Hepatocyte (in vitro differentiated cells): Measurements from ENCODE around the gene IRF8. TPM values are rescaled to one million over a fixed set of nuclear protein-coding genes. Genes with fewer than 3 reads are reported as not detected.

Experiments used
- DNase-seq: peaks from one replicate; pipeline ENCODE4 v3.0.0-alpha.2; 2016; ENCODE audit warnings: low spot score
- H2AFZ ChIP-seq: fragments of 200-600 bp; sonication (generic); 2 replicates; pipeline ENCODE4 v1.6.0; 2016; ENCODE audit warnings: antibody characterized with exemption, mild to moderate bottlenecking
- H3K27ac ChIP-seq: fragments of 200-600 bp; sonication (generic); 2 replicates; pipeline ENCODE4 v1.5.1; 2016; ENCODE audit warnings: mild to moderate bottlenecking
- H3K27me3 ChIP-seq: fragments of 200-600 bp; sonication (generic); 2 replicates; pipeline ENCODE4 v1.6.1; 2016
- H3K36me3 ChIP-seq: fragments of 200-600 bp; sonication (generic); replicated peaks from 2 replicates; pipeline ENCODE4 v1.5.1; 2016; ENCODE audit warnings: low read depth; ENCODE audit not compliant: insufficient read depth
- H3K4me1 ChIP-seq: fragments of 200-600 bp; sonication (generic); 2 replicates; pipeline ENCODE4 v1.5.1; 2016; ENCODE audit warnings: mild to moderate bottlenecking, moderate library complexity; ENCODE audit not compliant: insufficient read depth
- H3K4me2 ChIP-seq: fragments of 200-600 bp; sonication (generic); 2 replicates; pipeline ENCODE4 v1.6.0; 2016
- H3K4me3 ChIP-seq: fragments of 200-600 bp; sonication (generic); 2 replicates; pipeline ENCODE4 v1.5.1; 2016; ENCODE audit warnings: mild to moderate bottlenecking
- H3K79me2 ChIP-seq: fragments of 200-600 bp; sonication (generic); 2 replicates; pipeline ENCODE4 v1.6.0; 2017; ENCODE audit warnings: mild to moderate bottlenecking
- H3K9me2 ChIP-seq: fragments of 200-600 bp; sonication (generic); replicated peaks from 2 replicates; pipeline ENCODE4 v1.6.0; 2017; ENCODE audit warnings: mild to moderate bottlenecking; ENCODE audit not compliant: insufficient read depth
- H3K9me3 ChIP-seq: fragments of 200-600 bp; sonication (generic); 2 replicates; pipeline ENCODE4 v1.5.1; 2016; ENCODE audit warnings: low read depth, mild to moderate bottlenecking
- H4K20me1 ChIP-seq: fragments of 200-600 bp; sonication (generic); 2 replicates; pipeline ENCODE4 v1.6.0; 2016; ENCODE audit warnings: mild to moderate bottlenecking; ENCODE audit not compliant: insufficient read depth, poor library complexity, severe bottlenecking
- CTCF ChIP-seq: fragments of 200-600 bp; sonication (generic); IDR thresholded peaks from 2 replicates; pipeline ENCODE4 v1.5.1; 2016; ENCODE audit warnings: antibody characterized with exemption, mild to moderate bottlenecking; ENCODE audit not compliant: poor library complexity
- EZH2 ChIP-seq: fragments of 200-600 bp; sonication (generic); IDR thresholded peaks from 2 replicates; pipeline ENCODE4 v1.6.1; 2016; ENCODE audit warnings: antibody characterized with exemption, mild to moderate bottlenecking, borderline replicate concordance
- EZH2phosphoT487 ChIP-seq: fragments of 200-600 bp; sonication (generic); IDR thresholded peaks from one replicate; pipeline ENCODE4 v1.6.1; 2018; ENCODE audit warnings: antibody characterized with exemption, mild to moderate bottlenecking, low read depth, moderate library complexity; ENCODE audit not compliant: unreplicated experiment, severe bottlenecking
- WGBS: methylation state at CpG from one replicate; pipeline ENCODE4 v1.1.6; 2016; ENCODE audit warnings: low lambda C conversion rate; ENCODE audit errors: missing lambda C conversion rate; 5-methylcytosine and 5-hydroxymethylcytosine counted together
- polyA plus RNA-seq: library from polyadenylated mRNA; unstranded; fragments of >200 nt; fragmentation: Nextera tagmentation; extraction: Ambion mirVana; gene quantifications from 2 replicates; pipeline ENCODE4 v1.2.1, GENCODE V29; 2016
- total RNA-seq: library from RNA; depleted of rRNA; stranded (reverse); fragments of >200 nt; gene quantifications from 2 replicates; pipeline ENCODE4 v1.2.3, GENCODE V29; 2014

Gene IRF8
- total and polyA plus RNA-seq, 2 experiments from 2014 or later, result 6.9 to 8.4 TPM

- Histone ChIP-seq H3K27me3 (no peaks in the 10 kb centered on the region), H3K36me3 (no peaks in the 10 kb centered on the region), H4K20me1 (no peaks in the 10 kb centered on the region), H3K27ac (no peak overlapping the region), H3K4me2 (no peak overlapping the region), H3K9me3 (no peaks in the 10 kb centered on the region), H3K79me2 (no peaks in the 10 kb centered on the region), H3K4me3 (no peak overlapping the region), H3K9me2 (no peaks in the 10 kb centered on the region), H2AFZ (no peak overlapping the region), H3K4me1 (peaks cover 15% of the 10 kb centered on the region)
- WGBS, result 96% methylated on average over 17 of the region's 17 CpGs
- TF ChIP-seq EZH2phosphoT487 (no peak), CTCF (no peak), EZH2 (no peak)
- no peak for DNase-seq
Measured at GRCh38 chr16:85909932-85910853, 11.2 kb downstream of the IRF8 start.

GRCh38 chr16:85910854-85911247, 11.9 kb downstream of the IRF8 start:
- no peak for DNase-seq
- Histone ChIP-seq H3K4me1 (peaks cover 17% of the 10 kb centered on the region), H3K27ac (no peak overlapping the region), H2AFZ (no peak overlapping the region), H3K4me3 (no peak overlapping the region), H4K20me1 (no peaks in the 10 kb centered on the region), H3K79me2 (no peaks in the 10 kb centered on the region), H3K27me3 (no peaks in the 10 kb centered on the region), H3K9me2 (no peaks in the 10 kb centered on the region), H3K4me2 (no peak overlapping the region), H3K9me3 (no peaks in the 10 kb centered on the region), H3K36me3 (no peaks in the 10 kb centered on the region)
- TF ChIP-seq EZH2phosphoT487, result no peak
- TF ChIP-seq CTCF, result no peak
- no peak for TF ChIP-seq EZH2
- 98% methylated on average over 9 of the region's 9 CpGs for WGBS

GRCh38 chr16:85911251-85911930, 12.4 kb downstream of the IRF8 start:
- 86% methylated on average over 15 of the region's 15 CpGs for WGBS
- no peaks in the 10 kb centered on the region for H3K36me3 ChIP-seq
- no peaks in the 10 kb centered on the region for H3K79me2 ChIP-seq
- H3K4me2 ChIP-seq, result no peak overlapping the region
- peaks cover 22% of the 10 kb centered on the region for H3K4me1 ChIP-seq
- H4K20me1 ChIP-seq, result no peaks in the 10 kb centered on the region
- H3K27ac ChIP-seq, result peak overlapping the region; percentile 70
- TF ChIP-seq EZH2phosphoT487 (no peak), CTCF (no peak), EZH2 (no peak)
- no peaks in the 10 kb centered on the region for H3K27me3 ChIP-seq
- H3K9me2 ChIP-seq, result no peaks in the 10 kb centered on the region
- H2AFZ ChIP-seq, result no peak overlapping the region
- no peak overlapping the region for H3K4me3 ChIP-seq
- DNase-seq, result no peak
- no peaks in the 10 kb centered on the region for H3K9me3 ChIP-seq
